Transverse colon (tissue), 4 donors: Measurements from ENCODE around the gene MED15. TPM values are rescaled to one million over a fixed set of nuclear protein-coding genes. Genes with fewer than 3 reads are reported as not detected.

Experiments used
- DNase-seq: peaks from one replicate; pipeline ENCODE4 v3.0.0-alpha.2; 2019
- H3K27ac ChIP-seq, 4 donors: fragments of 200-600 bp; sonication (generic); 2 replicates each; pipeline ENCODE4 v1.5.1; 2016 to 2018; ENCODE audit warnings: inconsistent platforms in 4 of 4
- H3K27me3 ChIP-seq: fragments of 200-600 bp; sonication (generic); 2 replicates; pipeline ENCODE4 v1.5.1; 2017; ENCODE audit warnings: inconsistent platforms
- H3K36me3 ChIP-seq, 4 donors: fragments of 200-600 bp; sonication (generic); 2 replicates each; pipeline ENCODE4 v1.5.1; 2017 to 2019; ENCODE audit warnings: inconsistent platforms in 4 of 4
- H3K4me1 ChIP-seq, 4 donors: fragments of 200-600 bp; sonication (generic); 2 replicates each; pipeline ENCODE4 v1.5.1; 2017 to 2020; ENCODE audit warnings: inconsistent platforms in 4 of 4
- H3K4me3 ChIP-seq, 4 donors: fragments of 200-600 bp; sonication (generic); 1 replicate in 1 of 4; 2 replicates in 3 of 4; pipeline versions ENCODE4 v1.5.1 to v1.6.1; 2017 to 2019; ENCODE audit warnings: inconsistent platforms in 4 of 4
- H3K9me3 ChIP-seq, 2 donors: fragments of 200-600 bp; sonication (generic); 2 replicates each; pipeline ENCODE4 v1.5.1; 2017 to 2019; ENCODE audit warnings: inconsistent platforms in 2 of 2
- EP300 ChIP-seq: sonication (generic); formaldehyde crosslinking; IDR thresholded peaks from one replicate; pipeline ENCODE4 v1.6.1; 2017; ENCODE audit warnings: antibody characterized with exemption, low read depth
- POLR2A ChIP-seq: fragments of 450-650 bp; IDR thresholded peaks from one replicate; pipeline ENCODE4 v1.6.1; 2016; ENCODE audit warnings: antibody characterized with exemption, mild to moderate bottlenecking, moderate library complexity
- POLR2AphosphoS5 ChIP-seq, 3 donors: sonication (generic); formaldehyde crosslinking; IDR thresholded peaks; one replicate each; pipeline ENCODE4 v1.6.1; 2016; ENCODE audit warnings: antibody characterized with exemption in 3 of 3
- WGBS, 2 donors: methylation state at CpG; one replicate each; pipeline ENCODE4 v1.1.5; 2018; ENCODE audit warnings: low coverage in 1 of 2; 5-methylcytosine and 5-hydroxymethylcytosine counted together
- in situ Hi-C, 4 donors: fragments of 200-750 bp; cut with MboI; loops; one replicate each; pipeline versions ENCODE4 v1.15.0 to v1.15.1; 2017; ENCODE audit warnings: low sequenced_read_pairs in 3 of 4, low pct_ligation_motif_present in 1 of 4, low pct_unique_long_range_greater_than_20kb in 1 of 4
- intact Hi-C: fragments of 100-400 bp; cut with DNase I; formaldehyde crosslinking; loops from one replicate; pipeline ENCODE4 v1.15.1; 2023; ENCODE audit warnings: low total_unique reads
- total RNA-seq, 4 donors: library from RNA; depleted of rRNA; stranded (reverse); fragments of >200 nt; gene quantifications; one replicate each; pipeline ENCODE4 v1.1.0, GENCODE V29; 2016
- TF ChIP-seq, protein P1 (sequence below), 5 experiments: fragments of 200-600 bp in 3 of 5; fragments of 450-650 bp in 2 of 5; sonication (generic) in 3 of 5; IDR thresholded peaks; 1 replicate in 2 of 5; 2 replicates in 3 of 5; pipeline ENCODE4 v1.5.1; 2016 to 2017; ENCODE audit warnings: antibody characterized with exemption in 5 of 5, inconsistent platforms in 3 of 5, mild to moderate bottlenecking in 2 of 5, moderate library complexity in 1 of 5

The MED15 gene
- total RNA-seq, 4 donors from 2014 or later = 70.3 to 211 (median 116) TPM

DNA sequence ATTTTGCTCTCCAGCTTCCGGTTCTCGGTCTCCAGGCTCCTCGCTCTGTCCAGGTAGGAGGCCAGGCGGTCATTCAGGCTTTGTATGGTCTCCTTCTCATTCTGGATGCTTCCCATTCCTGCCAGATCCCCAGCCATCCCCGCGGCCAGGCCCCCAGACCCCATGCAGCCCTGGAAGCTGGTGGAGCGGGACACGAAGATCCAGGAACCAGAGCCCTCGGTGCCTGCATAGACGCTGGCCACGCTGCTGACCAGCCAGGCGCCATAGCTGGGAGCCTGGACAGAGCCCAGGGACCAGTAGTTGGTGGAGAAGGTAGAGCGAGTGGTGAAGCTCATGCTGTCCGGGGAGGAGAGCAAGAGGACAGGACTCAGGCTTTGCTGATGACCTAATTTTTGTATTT lies 23.6 kb upstream of the MED15 start:
- Histone ChIP-seq H3K36me3 (no peaks in the 10 kb centered on the region), H3K9me3 (no peaks in the 10 kb centered on the region), H3K4me3 (no peak overlapping the region), H3K27me3 (no peaks in the 10 kb centered on the region), H3K4me1 (no peaks in the 10 kb centered on the region), H3K27ac (no peak overlapping the region)
- no peak for DNase-seq
- no peak for TF ChIP-seq POLR2A
- TF ChIP-seq, protein P1, sequence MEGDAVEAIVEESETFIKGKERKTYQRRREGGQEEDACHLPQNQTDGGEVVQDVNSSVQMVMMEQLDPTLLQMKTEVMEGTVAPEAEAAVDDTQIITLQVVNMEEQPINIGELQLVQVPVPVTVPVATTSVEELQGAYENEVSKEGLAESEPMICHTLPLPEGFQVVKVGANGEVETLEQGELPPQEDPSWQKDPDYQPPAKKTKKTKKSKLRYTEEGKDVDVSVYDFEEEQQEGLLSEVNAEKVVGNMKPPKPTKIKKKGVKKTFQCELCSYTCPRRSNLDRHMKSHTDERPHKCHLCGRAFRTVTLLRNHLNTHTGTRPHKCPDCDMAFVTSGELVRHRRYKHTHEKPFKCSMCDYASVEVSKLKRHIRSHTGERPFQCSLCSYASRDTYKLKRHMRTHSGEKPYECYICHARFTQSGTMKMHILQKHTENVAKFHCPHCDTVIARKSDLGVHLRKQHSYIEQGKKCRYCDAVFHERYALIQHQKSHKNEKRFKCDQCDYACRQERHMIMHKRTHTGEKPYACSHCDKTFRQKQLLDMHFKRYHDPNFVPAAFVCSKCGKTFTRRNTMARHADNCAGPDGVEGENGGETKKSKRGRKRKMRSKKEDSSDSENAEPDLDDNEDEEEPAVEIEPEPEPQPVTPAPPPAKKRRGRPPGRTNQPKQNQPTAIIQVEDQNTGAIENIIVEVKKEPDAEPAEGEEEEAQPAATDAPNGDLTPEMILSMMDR (IDR thresholded peaks at IDR 0.05) = no peak
- no peak for TF ChIP-seq EP300
- no peak for TF ChIP-seq POLR2AphosphoS5 (IDR thresholded peaks at IDR 0.05)
- 95% methylated on average over 14 of the region's 14 CpGs; no CpG with 5 or more reads in 1 of the 2 donors for WGBS, 2 donors
- intact Hi-C loops = no loop called here
- in situ Hi-C loops = no loop called here

DNA sequence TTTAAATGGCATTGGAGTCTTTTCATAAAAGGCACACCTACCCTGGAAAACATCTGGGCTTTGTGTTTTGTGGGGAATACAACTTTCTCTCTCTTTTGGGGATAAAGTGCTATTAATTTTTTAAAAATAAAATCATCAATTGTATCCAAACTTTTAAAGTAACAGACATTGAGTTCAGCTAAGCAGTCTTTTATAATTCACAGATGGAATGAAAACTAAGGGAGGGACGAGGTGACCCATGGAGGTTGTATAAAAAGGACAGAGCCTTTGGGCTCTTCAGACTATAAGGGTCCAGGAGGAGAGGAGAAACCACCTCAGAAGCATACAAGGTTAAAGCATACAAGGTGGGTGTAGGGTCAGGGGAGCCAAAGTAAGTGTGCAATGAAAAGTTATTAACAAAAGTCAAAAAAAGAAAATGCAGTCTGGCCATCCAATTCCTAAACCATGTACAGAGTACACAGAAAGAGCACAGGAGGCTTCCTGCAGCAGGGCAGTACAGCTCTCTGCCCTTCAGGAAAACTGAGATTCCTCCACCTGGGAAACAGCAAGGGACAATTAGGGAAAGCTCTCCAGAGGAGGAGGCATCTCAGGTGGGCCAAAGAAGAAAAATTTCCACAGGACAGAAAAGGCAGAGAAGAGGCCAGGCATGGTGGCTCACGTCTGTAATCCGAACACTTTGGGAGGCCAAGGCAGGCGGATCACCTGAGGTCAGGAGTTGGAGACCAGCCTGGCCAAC lies 22.3 kb upstream of the MED15 start:
- 92 to 93% methylated on average over 1 to 4 of the region's 4 CpGs for WGBS, 2 donors
- Histone ChIP-seq H3K27me3 (no peaks in the 10 kb centered on the region), H3K36me3 (no peaks in the 10 kb centered on the region), H3K4me1 (no peaks in the 10 kb centered on the region), H3K27ac (no peak overlapping the region), H3K4me3 (no peak overlapping the region), H3K9me3 (no peaks in the 10 kb centered on the region)
- TF ChIP-seq POLR2A (no peak), EP300 (no peak), POLR2AphosphoS5 (IDR thresholded peaks at IDR 0.05) (no peak)
- TF ChIP-seq, protein P1 (IDR thresholded peaks at IDR 0.05) = no peak
- in situ Hi-C loops = no loop called here
- intact Hi-C loops = no loop called here
- no peak for DNase-seq

DNA sequence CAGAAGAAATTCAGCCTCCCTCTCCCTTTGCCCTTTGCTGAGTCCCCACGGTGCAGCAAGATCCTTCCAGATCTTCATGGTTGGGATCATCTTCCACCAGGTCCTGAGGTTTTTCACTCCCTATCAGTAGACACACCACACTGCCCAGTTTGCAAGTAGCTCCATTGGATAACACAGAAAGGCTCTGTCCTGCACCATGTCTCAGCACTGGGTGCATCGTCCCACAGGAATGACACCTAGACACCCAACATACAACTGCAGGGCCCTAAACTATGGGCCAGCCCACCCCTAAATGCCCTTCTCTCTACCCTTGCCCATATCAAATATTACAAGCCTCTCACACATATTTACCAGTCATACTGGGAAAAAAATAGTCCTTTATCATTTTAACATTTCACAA lies 21.2 kb upstream of the MED15 start:
- no peaks in the 10 kb centered on the region for H3K4me1 ChIP-seq
- no peaks in the 10 kb centered on the region for H3K27me3 ChIP-seq
- TF ChIP-seq POLR2A = no peak
- TF ChIP-seq EP300 = no peak
- TF ChIP-seq, protein P1 (IDR thresholded peaks at IDR 0.05) = no peak
- no peak for TF ChIP-seq POLR2AphosphoS5 (IDR thresholded peaks at IDR 0.05)
- H3K9me3 ChIP-seq = no peaks in the 10 kb centered on the region
- H3K27ac ChIP-seq = no peak overlapping the region
- no peak overlapping the region for H3K4me3 ChIP-seq
- H3K36me3 ChIP-seq = no peaks in the 10 kb centered on the region
- intact Hi-C loops (no loop called here), in situ Hi-C loops (no loop called here)
- DNase-seq = no peak
- 96 to 100% methylated on average over 1 to 2 of the region's 2 CpGs for WGBS, 2 donors

DNA sequence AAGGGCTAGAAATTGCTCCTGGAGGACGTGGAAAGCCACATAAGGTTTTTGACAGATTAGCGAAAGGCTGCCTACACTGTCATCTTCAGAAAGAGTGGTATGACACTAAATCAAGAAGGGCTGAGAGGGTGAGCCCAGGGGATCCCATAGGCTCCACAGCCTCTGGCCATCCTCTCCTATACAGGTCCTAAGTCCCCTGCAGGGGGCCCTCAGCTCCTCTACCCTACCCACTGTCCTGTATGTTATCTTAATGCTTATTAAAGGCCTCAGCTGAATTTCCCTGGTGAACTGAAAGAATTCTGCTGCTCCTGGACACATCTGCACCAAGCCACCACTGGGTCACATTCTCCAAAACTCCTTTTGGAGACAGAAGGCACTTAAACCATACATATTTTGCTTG lies 19.7 kb upstream of the MED15 start:
- TF ChIP-seq EP300 (no peak), POLR2AphosphoS5 (IDR thresholded peaks at IDR 0.05) (no peak), POLR2A (no peak)
- TF ChIP-seq, protein P1 (IDR thresholded peaks at IDR 0.05) = no peak
- Histone ChIP-seq H3K4me3 (no peak overlapping the region), H3K27ac (no peak overlapping the region), H3K9me3 (no peaks in the 10 kb centered on the region), H3K36me3 (no peaks in the 10 kb centered on the region), H3K4me1 (no peaks in the 10 kb centered on the region), H3K27me3 (no peaks in the 10 kb centered on the region)
- in situ Hi-C loops = no loop called here
- DNase-seq = no peak
- intact Hi-C loops = no loop called here
- 89% methylated on average over 2 of the region's 2 CpGs; no CpG with 5 or more reads in 1 of the 2 donors for WGBS, 2 donors
